ENCODE measurements around the gene APC.
"Not testable (repeated sequence)": the region's sequence is repeated elsewhere in the genome, so short reads cannot be mapped to it uniquely, and the experiment has no call there.

APC gene

GRCh38 chr5:112860929-112861637 lies 123.4 kb downstream of the APC start, which contains the start of gene SRP19:
Gene SRP19 (plus strand): TSS chr5:112861287. CDS start chr5:112861377, 90 bp downstream.
- peak; percentile 79 for DNase-seq

- DNase-seq: no peak
Measured at GRCh38 chr5:112861638-112861985, 123.9 kb downstream of the APC start.

GRCh38 chr5:112862085-112862484 lies 124.4 kb downstream of the APC start:
- DNase-seq: no peak

GRCh38 chr5:112863549-112863948 lies 125.9 kb downstream of the APC start:
- DNase-seq: no peak

- DNase-seq: no peak
Measured at GRCh38 chr5:112865128-112865527, 127.4 kb downstream of the APC start.

GRCh38 chr5:112866739-112867138 lies 129.1 kb downstream of the APC start:
- no peak for DNase-seq

GRCh38 chr5:112867411-112867810 lies 129.7 kb downstream of the APC start:
- DNase-seq: no peak

- no peak for DNase-seq
Measured at GRCh38 chr5:112869948-112870347, 132.3 kb downstream of the APC start.

GRCh38 chr5:112870966-112871365 lies 133.3 kb downstream of the APC start:
- no peak for DNase-seq

GRCh38 chr5:112876362-112876761 lies 138.7 kb downstream of the APC start:
- DNase-seq: no peak

- no peak for DNase-seq
Measured at GRCh38 chr5:112878101-112878500, 140.4 kb downstream of the APC start.

GRCh38 chr5:112878760-112879159 lies 141.1 kb downstream of the APC start:
- no peak for DNase-seq

- no peak for DNase-seq
Measured at GRCh38 chr5:112880219-112880964, 142.7 kb downstream of the APC start.

GRCh38 chr5:112883192-112883591 lies 145.5 kb downstream of the APC start:
- DNase-seq: no peak

GRCh38 chr5:112885001-112885400 lies 147.3 kb downstream of the APC start:
- DNase-seq: no peak

GRCh38 chr5:112886975-112887374 lies 149.3 kb downstream of the APC start:
- DNase-seq: no peak

- DNase-seq: not testable (repeated sequence)
Measured at GRCh38 chr5:112892066-112892465, 154.4 kb downstream of the APC start.

GRCh38 chr5:112892776-112893175 lies 155.1 kb downstream of the APC start:
- DNase-seq: no peak

GRCh38 chr5:112895682-112896081 lies 158.0 kb downstream of the APC start:
- DNase-seq: no peak
